ENCODE measurements around the gene TMEM87A.

TMEM87A gene

DNA sequence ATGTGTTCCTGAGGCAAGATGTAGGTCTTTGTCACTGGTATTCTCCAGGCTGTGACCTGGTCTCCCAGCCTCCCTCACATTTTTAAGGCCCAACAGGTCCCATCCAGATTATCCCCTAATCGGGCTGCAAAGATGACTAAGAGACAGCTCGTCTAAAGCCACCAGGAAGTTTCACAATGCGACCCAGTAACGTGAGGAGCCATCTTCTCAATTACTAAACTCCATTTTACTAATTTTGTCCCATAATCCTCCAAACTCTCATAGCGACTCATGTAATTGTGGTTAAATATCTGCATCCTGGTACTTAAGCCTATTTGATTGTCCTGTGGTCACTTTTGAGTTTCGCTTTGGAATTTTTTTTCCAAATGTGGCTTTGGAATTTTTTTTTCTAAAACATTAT lies 108.1 kb downstream of the TMEM87A start:
- no peak for DNase-seq (ENCODE audit: low read depth in 2 of 2)

DNA sequence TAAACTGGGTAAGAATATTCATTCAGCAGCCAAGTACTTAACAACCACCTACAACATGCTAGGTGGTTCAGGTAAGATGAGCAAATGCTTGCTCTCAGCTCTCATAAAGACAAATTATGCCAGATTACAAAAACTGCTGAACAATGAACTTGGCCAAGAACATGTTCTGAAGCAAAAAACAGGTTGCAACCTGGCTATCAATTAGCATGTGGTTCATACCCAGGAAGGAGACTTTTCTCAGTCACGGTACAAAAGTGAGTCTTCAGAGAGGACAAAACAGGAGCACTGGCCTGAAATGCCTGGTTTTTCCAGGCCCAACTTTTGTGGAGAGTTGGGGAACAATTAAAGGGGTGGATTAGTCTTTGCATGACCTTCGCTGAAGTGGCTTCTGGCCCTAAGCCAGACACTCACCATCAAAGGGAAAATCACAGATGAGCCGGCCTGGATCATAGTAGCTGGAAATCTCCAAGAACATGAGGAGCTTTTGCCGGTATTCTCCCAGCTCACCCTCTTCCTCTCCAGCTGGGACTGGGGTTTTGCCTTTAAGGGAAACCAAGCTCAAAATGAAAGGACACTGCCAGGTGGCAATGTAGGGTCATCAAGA lies 109.2 kb downstream of the TMEM87A start:
- no peak for DNase-seq (ENCODE audit: low read depth in 2 of 2)

DNA sequence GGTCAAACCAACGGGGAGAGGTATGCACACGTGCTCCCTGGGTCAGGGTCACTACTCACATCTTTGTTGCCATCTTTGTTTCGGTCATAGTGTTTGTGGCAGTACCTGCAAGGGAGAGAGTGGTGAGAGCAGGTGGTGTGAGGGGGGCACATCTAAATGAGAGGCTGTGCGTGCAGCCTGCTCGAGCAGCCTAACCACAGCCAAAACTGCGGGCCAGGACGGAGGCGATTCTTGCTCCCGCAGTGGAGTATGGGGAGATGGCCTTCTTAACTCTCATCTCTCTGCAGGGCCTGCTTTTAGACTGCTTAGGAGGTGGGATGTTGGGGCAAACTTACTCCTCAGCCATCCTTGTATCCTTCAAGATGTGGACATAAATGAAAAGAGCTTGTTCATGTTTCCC lies 109.9 kb downstream of the TMEM87A start:
- no peak for DNase-seq (ENCODE audit: low read depth in 2 of 2)
